ENCODE results near the gene ASTN2.
"Not testable (repeated sequence)": the region's sequence is repeated elsewhere in the genome, so short reads cannot be mapped to it uniquely, and the experiment has no call there.

The ASTN2 gene

DNA sequence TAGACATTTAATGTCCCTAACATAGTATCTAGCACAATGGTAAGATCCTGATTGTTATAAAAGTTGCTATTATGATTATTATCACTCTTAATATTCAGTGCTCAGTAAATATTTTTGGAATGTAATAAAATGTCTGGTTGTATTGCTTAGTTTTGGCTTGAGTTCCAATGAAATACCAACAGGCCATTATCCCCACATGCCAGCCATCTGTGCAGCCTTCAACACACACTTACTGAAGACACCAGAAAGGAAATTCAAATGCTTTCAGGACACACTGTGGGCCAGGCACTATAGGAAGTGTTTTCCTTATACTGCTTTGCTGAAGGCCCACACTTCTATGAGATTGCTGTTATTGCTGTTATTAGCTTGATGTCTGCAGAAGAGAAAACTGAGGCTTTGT, 570.2 kb downstream of the ASTN2 start:
- no peak for DNase-seq

DNA sequence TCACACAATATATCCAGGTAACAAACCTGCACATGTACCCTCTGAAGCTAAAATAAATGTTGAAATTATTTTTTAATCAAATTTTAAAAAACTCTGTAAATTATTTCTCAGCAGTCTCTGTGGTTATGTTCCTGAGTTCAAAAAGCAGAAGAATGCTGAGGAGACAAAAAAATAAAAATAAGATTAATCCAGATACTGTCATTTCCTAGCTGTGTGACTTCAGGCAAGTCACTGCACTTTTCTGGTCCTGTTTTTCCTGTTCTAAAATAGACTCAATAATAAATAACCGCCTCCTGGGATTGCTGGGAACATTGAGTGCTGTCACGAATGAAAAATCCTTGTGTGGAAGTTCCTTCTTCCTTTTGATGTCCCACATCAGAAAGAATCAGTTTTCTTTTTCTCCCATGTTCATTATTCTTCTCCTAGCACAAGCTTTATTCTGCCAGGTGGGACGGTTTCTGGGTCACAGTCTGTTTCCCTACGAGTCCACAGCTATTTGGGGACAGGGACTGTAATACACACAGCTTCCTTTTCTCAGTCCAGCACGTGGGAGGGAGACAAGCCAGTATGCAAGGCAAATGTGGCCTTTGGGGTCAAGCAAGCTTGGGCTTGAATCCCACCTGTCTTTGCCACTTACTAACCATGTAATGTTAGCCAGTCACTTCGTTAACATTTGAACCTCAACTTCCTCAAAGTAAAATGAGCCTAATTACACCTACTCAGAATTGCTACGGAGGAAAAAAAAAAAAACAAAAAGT, 570.8 kb downstream of the ASTN2 start:
- DNase-seq, result no peak

- DNase-seq, result peak; percentile 37
Measured at GRCh38 chr9:116842658-116843057, 572.2 kb downstream of the ASTN2 start.

DNA sequence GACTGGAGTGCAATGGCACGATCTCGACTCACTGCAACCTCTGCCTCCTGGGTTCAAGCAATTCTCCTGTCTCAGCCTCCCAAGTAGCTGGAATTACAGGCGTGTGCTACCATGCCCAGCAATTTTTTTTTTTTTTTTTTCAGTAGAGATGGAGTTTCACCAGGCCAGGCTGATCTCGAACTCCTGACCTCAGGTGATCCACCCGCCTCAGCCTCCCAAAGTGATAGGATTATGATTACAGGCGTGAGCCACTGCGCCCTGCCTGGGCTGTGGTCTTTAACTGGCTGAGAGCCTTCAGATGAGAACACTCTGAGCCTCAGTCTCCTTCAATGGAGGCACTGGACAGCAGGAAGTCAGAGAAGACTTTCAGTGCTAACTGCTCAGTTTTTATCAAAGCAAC, 576.4 kb downstream of the ASTN2 start:
- not testable (repeated sequence) for DNase-seq

GRCh38 chr9:116837018-116837989, 577.6 kb downstream of the ASTN2 start:
- no peak for DNase-seq

DNA sequence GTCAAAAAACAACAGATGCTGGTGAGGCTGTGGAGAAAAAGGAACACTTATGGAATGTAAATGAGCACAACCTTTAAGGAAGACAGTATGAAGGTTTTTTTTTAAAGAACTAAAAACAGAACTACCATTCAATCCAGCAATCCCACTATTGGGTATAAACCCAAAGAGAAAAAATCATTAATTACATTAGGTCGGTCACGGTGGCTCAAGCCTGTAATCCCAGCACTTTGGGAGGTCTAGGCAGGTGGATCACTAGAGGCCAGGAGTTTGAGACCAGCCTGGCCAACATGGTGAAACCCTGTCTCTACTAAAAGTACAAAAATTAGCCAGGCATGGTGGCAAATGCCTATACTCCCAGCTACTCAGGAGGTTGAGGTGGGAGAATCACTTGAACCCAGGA, 584.5 kb downstream of the ASTN2 start:
- not testable (repeated sequence) for DNase-seq

GRCh38 chr9:116821633-116822229, 593.1 kb downstream of the ASTN2 start:
- DNase-seq, result no peak

GRCh38 chr9:116819116-116819515, 595.7 kb downstream of the ASTN2 start:
- no peak for DNase-seq

GRCh38 chr9:116817762-116818161, 597.1 kb downstream of the ASTN2 start:
- no peak for DNase-seq

- DNase-seq, result no peak
Measured at GRCh38 chr9:116816484-116816883, 598.4 kb downstream of the ASTN2 start.

GRCh38 chr9:116815835-116816234, 599.0 kb downstream of the ASTN2 start:
- DNase-seq, result no peak

DNA sequence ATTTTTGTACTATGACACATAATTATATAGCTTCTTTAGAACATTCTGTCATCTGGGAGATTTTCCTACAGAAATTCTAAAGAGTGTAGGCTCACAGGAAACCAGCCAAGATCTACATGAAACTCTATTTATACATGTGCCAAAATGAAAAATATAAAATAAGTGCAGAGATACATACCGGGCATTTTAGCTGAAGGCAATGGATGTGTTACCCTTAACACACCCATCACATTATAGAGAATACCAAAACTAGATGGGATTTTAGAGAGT, 601.9 kb downstream of the ASTN2 start:
- no peak for DNase-seq

DNA sequence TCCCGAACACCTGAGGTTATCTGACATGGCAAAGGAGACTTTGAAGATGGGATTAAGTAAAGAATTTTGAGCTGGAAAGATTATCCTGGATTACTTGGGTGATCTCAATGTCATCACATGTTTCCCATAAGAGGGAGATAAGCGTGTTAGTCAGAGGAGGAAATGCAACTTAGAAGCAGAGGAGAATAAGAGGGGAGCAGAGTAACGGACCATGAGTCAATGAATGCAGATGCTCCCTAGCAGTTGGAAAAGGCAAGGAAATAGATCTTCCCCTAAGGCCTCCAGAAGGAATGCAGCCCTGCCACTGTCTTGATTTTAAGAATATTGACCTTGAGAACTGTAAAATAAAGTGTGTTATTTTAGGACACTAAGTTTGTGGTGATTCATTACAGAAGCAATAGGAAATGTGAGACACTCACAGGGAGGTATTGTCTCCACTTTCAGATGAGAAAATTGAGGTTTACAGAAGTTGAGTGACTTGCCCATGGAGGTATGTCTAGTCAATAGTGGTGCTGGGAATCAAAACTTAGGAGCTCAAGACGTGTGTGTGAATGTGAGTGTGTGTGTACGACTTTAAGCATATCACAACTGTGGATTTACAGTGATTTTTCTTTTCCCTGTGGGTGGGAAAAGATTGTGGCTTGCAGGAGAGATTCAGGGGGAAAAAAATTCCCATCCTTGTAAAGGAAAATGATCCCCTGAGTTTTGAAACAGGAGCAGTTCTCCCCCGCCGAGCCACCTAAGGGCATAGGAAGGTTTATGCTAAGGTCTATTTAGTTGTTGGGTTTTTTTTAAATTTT, 602.4 kb downstream of the ASTN2 start:
- no peak for DNase-seq

- DNase-seq, result no peak
Measured at GRCh38 chr9:116809656-116810055, 605.2 kb downstream of the ASTN2 start.

DNA sequence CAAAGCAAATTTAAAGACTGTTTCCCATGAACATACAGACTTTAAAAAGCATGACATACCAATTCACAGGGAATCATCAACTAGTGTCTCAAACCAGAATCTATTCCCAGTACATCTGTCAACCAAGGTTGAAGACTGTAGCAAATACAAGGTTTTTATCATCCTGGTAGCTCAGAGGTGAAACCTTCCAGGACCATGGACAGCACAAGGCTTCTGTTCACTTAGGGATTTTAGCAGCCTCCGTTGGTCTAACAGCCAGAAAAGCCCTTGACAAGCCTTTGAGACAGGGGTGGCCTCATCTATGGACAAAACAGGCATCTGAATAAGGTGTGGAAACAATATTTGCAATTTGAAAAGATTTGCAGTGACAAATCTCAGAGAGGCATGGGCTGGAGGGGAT, 608.8 kb downstream of the ASTN2 start:
- no peak for DNase-seq

- peak; percentile 89 for DNase-seq
Measured at GRCh38 chr9:116800885-116801284, 614.0 kb downstream of the ASTN2 start.

GRCh38 chr9:116800074-116800473, 614.8 kb downstream of the ASTN2 start:
- DNase-seq, result no peak

DNA sequence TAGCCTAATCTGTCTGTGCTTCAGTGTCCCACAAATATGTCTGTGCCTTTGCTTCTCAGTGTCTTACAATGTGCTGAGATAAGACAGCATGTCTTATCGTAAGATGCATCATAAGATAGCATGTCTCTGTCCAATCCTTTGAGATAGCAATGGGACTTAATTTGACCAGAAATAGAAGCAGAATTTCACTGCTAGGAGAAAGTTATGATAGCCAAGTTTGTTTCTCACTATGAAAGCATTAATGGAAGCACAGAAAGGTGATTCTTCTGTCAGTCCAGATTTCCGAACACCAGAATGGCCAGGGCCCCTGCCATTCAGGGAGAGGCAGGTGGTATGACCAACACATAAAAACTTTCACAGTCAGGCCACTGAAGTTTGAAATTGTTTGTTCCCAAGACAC, 616.3 kb downstream of the ASTN2 start:
- no peak for DNase-seq

DNA sequence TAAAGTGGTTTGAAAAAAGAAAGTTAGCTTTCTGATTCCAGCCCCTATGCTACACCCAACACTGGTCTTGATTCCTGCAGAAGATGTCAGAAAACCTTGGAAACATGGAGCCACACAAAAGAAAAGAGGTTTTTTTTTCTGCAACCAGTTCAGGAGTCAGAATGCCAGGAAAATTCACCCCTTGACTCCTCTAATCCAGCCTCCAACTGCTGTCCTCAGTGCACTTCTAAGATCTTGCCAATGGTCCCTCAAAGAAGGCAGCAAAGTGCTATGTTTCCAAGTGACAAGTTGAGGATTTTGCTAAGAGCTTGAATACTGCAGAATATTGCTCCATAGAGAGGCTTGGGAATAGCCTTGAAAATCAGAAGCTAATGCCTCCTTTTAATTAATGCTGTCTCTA, 617.6 kb downstream of the ASTN2 start:
- no peak for DNase-seq

DNA sequence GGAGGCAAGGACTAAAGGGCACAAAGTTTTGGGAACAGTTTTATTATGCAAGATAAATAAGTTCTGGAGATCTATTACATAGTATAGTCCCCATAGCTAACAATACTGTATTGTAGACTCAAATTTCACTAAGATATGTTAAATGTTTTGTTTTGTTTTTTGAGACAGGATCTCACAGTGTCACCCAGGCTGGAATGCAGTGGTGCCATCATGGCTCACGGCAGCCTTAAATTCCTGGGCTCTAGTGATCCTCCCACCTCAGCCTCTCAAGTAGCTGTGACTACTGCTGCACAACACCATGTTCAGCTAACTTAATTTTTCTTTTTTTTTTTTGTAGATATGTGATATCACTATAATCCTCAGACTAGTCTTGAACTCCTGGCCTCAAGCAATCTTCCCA, 618.2 kb downstream of the ASTN2 start:
- no peak for DNase-seq

DNA sequence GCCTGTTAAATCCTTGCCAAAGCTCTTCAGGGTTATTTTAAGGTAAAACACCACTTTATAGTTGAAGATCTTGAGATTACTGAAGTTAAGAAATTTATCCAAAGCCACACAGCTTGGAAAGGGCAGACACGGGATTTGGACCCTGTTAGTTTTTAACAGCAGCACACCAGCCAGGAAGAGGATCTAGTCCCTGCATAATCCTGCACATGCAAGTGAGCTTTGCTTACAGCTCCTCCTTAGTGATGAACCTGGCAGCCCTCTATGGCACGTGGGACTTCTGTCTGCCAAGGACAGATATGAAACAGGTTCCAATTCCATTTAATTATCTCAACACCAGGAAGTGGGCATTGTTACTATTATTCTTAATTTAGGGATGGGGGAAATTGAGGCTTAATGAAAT, 619.0 kb downstream of the ASTN2 start:
- DNase-seq, result no peak

DNA sequence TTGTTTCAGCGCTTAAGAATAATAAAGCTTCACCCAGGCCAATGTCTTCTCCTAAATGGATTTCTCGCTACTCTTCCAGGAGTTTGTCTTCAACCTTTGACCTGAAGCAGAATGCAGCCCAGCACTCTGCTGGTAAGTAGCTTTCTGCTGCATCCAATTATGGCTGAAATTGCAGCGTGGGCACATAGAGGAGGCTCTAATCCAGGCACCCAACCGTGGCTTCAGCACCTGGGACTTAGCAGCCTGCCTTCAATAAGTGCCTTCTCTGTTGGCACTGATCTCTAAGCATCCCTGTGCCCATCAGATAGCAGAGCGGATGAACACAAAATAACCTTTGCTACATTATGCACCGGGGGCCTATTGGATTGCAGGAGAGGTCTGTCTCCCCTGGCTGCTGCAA, 622.6 kb downstream of the ASTN2 start:
- DNase-seq, result peak; percentile 79

DNA sequence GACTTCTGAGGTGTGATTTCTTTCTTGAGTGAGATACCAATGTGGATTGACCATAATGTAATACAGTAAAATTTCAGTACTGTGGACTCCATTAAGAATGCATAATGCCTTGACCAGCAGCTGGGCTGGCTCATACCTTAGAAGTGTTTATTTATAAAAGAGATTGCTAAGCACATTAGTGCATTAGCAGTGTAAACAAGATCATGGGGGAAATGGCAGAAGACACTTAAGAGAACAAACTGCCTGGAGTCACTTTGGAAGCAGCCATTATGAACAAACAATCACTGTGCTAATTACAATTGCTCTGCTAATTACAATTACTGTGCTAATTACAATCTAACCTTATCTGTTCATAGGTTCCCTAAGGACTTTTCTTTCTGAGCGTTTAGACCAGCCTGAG, 623.5 kb downstream of the ASTN2 start:
- no peak for DNase-seq
